Subcutaneous adipose tissue (tissue), 4 donors: Measurements from ENCODE around the gene FAM32A. TPM values are rescaled to one million over a fixed set of nuclear protein-coding genes. Genes with fewer than 3 reads are reported as not detected.

Experiments used
- total RNA-seq, 4 donors: library from RNA; depleted of rRNA; stranded (reverse); fragments of >200 nt; gene quantifications; one replicate each; pipeline ENCODE4 v1.1.0, GENCODE V29; 2016
- TF ChIP-seq, protein P1 (sequence below): fragments of 450-650 bp; IDR thresholded peaks from one replicate; pipeline ENCODE4 v1.5.1; 2016; ENCODE audit warnings: low read depth, mild to moderate bottlenecking, control low read depth, antibody characterized with exemption, moderate library complexity

Gene FAM32A
- total RNA-seq, 4 donors from 2014 or later, result 65.7 to 78.6 (median 77.6) TPM

DNA sequence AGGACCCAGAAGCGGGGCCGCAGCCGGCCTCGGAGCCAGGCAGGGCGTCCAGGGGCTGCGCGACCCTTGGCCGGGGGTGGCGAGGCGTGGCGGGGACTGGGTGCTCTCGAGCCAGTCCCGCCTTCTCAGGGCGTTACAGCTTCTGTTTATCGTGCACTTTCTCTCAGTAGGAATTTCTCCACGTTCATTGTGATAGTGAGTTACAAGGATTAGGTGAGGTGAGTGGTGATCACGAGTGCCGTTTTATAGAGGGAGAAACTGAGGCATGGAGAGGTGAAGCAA, 13.1 kb downstream of the FAM32A start:
- TF ChIP-seq, protein P1, sequence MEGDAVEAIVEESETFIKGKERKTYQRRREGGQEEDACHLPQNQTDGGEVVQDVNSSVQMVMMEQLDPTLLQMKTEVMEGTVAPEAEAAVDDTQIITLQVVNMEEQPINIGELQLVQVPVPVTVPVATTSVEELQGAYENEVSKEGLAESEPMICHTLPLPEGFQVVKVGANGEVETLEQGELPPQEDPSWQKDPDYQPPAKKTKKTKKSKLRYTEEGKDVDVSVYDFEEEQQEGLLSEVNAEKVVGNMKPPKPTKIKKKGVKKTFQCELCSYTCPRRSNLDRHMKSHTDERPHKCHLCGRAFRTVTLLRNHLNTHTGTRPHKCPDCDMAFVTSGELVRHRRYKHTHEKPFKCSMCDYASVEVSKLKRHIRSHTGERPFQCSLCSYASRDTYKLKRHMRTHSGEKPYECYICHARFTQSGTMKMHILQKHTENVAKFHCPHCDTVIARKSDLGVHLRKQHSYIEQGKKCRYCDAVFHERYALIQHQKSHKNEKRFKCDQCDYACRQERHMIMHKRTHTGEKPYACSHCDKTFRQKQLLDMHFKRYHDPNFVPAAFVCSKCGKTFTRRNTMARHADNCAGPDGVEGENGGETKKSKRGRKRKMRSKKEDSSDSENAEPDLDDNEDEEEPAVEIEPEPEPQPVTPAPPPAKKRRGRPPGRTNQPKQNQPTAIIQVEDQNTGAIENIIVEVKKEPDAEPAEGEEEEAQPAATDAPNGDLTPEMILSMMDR, result no peak

- TF ChIP-seq, protein P1, result no peak
These were observed 14.2 kb downstream of the FAM32A start for GRCh38 chr19:16199275-16199932.

- TF ChIP-seq, protein P1, result no peak
These were observed 15.1 kb downstream of the FAM32A start for GRCh38 chr19:16200038-16201010.

DNA sequence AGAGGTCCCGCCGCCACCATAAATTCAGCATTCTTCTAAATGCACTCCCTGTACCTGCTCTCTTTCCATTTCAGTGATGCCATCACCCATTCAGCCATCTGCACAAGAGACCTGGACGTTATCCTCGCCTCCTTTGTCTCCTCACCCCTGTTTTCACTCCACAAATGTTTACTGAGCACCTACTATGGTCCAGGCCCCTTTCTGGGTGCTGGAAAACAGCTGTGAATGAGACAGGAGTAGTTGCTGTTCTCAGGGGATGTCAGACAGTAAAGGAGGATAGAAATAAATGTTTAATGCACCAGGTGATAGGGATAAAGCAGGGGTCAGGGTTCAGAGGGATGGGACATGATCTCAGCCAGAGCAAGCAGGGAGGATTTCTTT, 15.8 kb downstream of the FAM32A start:
- TF ChIP-seq, protein P1, result no peak

- TF ChIP-seq, protein P1, result no peak
These were observed 17.4 kb downstream of the FAM32A start for GRCh38 chr19:16202320-16203255.

GRCh38 chr19:16203256-16204004, 18.2 kb downstream of the FAM32A start:
- TF ChIP-seq, protein P1, result no peak
